ENCODE measurements around the gene CLEC4F. TPM values are rescaled to one million over a fixed set of nuclear protein-coding genes. Genes with fewer than 3 reads are reported as not detected.

The CLEC4F gene
- total and polyA plus RNA-seq, 2 of the 13 experiments (the other 11 are each of a cell fraction or from before 2014, with no cell fraction given) = 0.12 to 0.13 TPM

- H3K36me3 ChIP-seq (replicated peaks in 1 of 2; ENCODE audit: control insufficient read depth in 1 of 2, insufficient read depth in 2 of 2, low read length in 2 of 2) = no peaks in the 10 kb centered on the region
- no peaks in the 10 kb centered on the region for H3K9me3 ChIP-seq (ENCODE audit: low read length)
- ChIA-PET POLR2A (no interaction called here), CTCF (ENCODE audit: low intra/inter-chr PET ratio, low total read pairs) (no interaction called here)
- intact Hi-C loops (cut with micrococcal nuclease; ENCODE audit: unreplicated experiment) (no loop called here), in situ Hi-C loops (cut with HindIII; ENCODE audit: extremely low pct_ligation_motif_present, low pct_unique_long_range_greater_than_20kb) (no loop called here)
- BruUV-seq (replicated peaks) = no TSS peak
- no peaks in the 10 kb centered on the region for H3K4me1 ChIP-seq (ENCODE audit: insufficient read depth, low read length)
- H3K27ac ChIP-seq (ENCODE audit: extremely low read length, insufficient read depth, low read length) = no peak overlapping the region
- TF ChIP-seq ZNF207 (IDR thresholded peaks at IDR 0.05; ENCODE audit: borderline replicate concordance) = no peak
- TF ChIP-seq ZNF629 (CRISPR knock-in tag; conservative IDR thresholded peaks at IDR 0.05) = peak; percentile 50
- TF ChIP-seq, protein P1, sequence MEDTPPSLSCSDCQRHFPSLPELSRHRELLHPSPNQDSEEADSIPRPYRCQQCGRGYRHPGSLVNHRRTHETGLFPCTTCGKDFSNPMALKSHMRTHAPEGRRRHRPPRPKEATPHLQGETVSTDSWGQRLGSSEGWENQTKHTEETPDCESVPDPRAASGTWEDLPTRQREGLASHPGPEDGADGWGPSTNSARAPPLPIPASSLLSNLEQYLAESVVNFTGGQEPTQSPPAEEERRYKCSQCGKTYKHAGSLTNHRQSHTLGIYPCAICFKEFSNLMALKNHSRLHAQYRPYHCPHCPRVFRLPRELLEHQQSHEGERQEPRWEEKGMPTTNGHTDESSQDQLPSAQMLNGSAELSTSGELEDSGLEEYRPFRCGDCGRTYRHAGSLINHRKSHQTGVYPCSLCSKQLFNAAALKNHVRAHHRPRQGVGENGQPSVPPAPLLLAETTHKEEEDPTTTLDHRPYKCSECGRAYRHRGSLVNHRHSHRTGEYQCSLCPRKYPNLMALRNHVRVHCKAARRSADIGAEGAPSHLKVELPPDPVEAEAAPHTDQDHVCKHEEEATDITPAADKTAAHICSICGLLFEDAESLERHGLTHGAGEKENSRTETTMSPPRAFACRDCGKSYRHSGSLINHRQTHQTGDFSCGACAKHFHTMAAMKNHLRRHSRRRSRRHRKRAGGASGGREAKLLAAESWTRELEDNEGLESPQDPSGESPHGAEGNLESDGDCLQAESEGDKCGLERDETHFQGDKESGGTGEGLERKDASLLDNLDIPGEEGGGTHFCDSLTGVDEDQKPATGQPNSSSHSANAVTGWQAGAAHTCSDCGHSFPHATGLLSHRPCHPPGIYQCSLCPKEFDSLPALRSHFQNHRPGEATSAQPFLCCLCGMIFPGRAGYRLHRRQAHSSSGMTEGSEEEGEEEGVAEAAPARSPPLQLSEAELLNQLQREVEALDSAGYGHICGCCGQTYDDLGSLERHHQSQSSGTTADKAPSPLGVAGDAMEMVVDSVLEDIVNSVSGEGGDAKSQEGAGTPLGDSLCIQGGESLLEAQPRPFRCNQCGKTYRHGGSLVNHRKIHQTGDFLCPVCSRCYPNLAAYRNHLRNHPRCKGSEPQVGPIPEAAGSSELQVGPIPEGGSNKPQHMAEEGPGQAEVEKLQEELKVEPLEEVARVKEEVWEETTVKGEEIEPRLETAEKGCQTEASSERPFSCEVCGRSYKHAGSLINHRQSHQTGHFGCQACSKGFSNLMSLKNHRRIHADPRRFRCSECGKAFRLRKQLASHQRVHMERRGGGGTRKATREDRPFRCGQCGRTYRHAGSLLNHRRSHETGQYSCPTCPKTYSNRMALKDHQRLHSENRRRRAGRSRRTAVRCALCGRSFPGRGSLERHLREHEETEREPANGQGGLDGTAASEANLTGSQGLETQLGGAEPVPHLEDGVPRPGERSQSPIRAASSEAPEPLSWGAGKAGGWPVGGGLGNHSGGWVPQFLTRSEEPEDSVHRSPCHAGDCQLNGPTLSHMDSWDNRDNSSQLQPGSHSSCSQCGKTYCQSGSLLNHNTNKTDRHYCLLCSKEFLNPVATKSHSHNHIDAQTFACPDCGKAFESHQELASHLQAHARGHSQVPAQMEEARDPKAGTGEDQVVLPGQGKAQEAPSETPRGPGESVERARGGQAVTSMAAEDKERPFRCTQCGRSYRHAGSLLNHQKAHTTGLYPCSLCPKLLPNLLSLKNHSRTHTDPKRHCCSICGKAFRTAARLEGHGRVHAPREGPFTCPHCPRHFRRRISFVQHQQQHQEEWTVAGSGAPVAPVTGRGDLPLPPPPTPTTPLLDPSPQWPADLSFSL (CRISPR knock-in tag; IDR thresholded peaks at IDR 0.05) = no peak
- TF ChIP-seq CEBPB (IDR thresholded peaks at IDR 0.05; ENCODE audit: borderline replicate concordance, low read depth, low read length) = no peak
- H2AFZ ChIP-seq (ENCODE audit: low read length) = no peak overlapping the region
- no peaks in the 10 kb centered on the region for H4K20me1 ChIP-seq (ENCODE audit: insufficient read depth, low read length)
- ATAC-seq (no peak), FAIRE-seq (no peak), DNase-seq (ENCODE audit: low spot score) (no peak)
- no peaks in the 10 kb centered on the region for H3K79me2 ChIP-seq (ENCODE audit: insufficient read depth, low read length)
- no peak overlapping the region for H3K9ac ChIP-seq (ENCODE audit: insufficient read depth, low read depth, low read length)
- peaks cover 0 to 23% of the 10 kb centered on the region in 2 experiments; a peak in 2 of 5 replicates for H3K27me3 ChIP-seq (ENCODE audit: control insufficient read depth in 1 of 2, insufficient read depth in 2 of 2, low read length in 2 of 2)
- 22% methylated on average over 3 of the region's 3 CpGs for WGBS (ENCODE audit: low lambda C conversion rate)
- H3K4me3 ChIP-seq (replicated peaks in 1 of 3; ENCODE audit: insufficient read depth in 1 of 3, low read depth in 2 of 3, low read length in 3 of 3) = no peak overlapping the region
- H3K4me2 ChIP-seq (ENCODE audit: low read depth, low read length) = no peak overlapping the region
Measured at GRCh38 chr2:70776266-70776665, 44.1 kb downstream of the CLEC4F start.

Data from HepG2 (cell line).